Fibroblast of pulmonary artery (primary cell): ENCODE data around the gene RNU1-2.

ENCODE experiments used
- DNase-seq: peaks from one replicate; pipeline ENCODE4 v3.0.0-alpha.2; 2010; ENCODE audit warnings: low read depth
- H3K4me3 ChIP-seq: replicated peaks from 2 replicates; pipeline ENCODE4 v1.5.1; 2011; ENCODE audit warnings: low read depth, mild to moderate bottlenecking, control low read depth, low read length, moderate library complexity
- TF ChIP-seq, protein P1 (sequence below): IDR thresholded peaks from 2 replicates; pipeline ENCODE4 v1.5.1; 2011; ENCODE audit warnings: mild to moderate bottlenecking, control low read depth, low read length, inconsistent platforms; ENCODE audit errors: missing control alignments

Gene RNU1-2

DNA sequence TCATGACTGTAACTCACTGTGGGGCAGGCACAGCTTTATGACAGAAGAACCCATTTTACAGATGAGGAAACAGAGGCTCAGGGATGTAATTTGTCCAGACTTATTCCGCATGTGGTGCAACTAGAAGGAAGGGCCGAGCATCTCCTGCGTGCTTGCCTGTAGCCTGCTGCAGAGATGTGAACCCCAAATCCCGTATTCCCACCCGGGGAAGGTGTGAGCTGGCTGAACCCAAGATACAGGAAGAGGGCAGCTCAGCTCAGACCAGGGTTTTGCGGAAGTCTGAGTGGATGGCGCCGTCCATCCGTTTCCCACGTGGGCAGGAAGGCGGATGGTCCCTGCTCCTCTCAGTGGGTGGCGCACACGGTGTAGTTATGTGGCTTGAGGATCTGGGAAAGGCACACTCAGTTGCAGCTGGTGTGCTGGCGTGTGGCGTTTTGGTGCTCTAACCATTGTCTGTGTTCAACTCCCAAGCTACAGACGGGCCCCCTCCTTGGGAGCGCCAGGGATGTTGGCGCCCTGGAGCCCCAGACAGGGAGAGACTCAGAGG is 27.2 kb downstream of the RNU1-2 start:
- TF ChIP-seq, protein P1, sequence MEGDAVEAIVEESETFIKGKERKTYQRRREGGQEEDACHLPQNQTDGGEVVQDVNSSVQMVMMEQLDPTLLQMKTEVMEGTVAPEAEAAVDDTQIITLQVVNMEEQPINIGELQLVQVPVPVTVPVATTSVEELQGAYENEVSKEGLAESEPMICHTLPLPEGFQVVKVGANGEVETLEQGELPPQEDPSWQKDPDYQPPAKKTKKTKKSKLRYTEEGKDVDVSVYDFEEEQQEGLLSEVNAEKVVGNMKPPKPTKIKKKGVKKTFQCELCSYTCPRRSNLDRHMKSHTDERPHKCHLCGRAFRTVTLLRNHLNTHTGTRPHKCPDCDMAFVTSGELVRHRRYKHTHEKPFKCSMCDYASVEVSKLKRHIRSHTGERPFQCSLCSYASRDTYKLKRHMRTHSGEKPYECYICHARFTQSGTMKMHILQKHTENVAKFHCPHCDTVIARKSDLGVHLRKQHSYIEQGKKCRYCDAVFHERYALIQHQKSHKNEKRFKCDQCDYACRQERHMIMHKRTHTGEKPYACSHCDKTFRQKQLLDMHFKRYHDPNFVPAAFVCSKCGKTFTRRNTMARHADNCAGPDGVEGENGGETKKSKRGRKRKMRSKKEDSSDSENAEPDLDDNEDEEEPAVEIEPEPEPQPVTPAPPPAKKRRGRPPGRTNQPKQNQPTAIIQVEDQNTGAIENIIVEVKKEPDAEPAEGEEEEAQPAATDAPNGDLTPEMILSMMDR = no peak
- no peak for DNase-seq
- no peak overlapping the region for H3K4me3 ChIP-seq

- DNase-seq = no peak
- no peak overlapping the region for H3K4me3 ChIP-seq
- TF ChIP-seq, protein P1 = no peak
These were observed 28.6 kb downstream of the RNU1-2 start for GRCh38 chr1:16924216-16924918.

DNA sequence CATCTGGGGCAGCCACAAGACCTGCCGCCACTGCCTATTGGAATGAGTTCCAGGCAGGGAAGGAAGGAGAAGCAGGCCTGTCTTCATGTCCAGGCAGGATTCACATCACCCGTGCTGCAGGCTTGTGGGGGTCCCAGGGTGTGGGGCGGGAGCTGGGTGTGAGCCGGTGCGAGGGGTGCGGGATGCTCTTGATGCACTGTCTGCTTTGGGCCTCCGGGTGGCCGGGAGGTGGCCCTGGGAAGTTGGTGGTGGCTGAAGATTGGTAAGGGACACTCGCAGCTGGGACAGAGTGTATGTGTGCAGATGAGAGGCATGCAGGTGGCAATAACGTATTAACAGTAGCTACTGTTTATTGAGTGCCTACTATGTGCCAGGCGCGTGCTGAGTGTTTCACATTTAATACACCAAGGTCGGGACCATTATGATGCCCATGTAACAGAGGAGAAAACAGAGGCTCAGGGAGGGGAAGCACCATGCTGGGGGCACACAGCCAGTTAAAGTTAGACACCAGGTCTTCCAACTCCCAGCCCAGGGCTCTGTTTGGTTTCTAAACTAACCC is 29.2 kb downstream of the RNU1-2 start:
- DNase-seq = no peak
- H3K4me3 ChIP-seq = no peak overlapping the region
- TF ChIP-seq, protein P1 = no peak

- DNase-seq = no peak
- H3K4me3 ChIP-seq = no peak overlapping the region
- TF ChIP-seq, protein P1 = no peak
These were observed 30.1 kb downstream of the RNU1-2 start for GRCh38 chr1:16925635-16926490.

DNA sequence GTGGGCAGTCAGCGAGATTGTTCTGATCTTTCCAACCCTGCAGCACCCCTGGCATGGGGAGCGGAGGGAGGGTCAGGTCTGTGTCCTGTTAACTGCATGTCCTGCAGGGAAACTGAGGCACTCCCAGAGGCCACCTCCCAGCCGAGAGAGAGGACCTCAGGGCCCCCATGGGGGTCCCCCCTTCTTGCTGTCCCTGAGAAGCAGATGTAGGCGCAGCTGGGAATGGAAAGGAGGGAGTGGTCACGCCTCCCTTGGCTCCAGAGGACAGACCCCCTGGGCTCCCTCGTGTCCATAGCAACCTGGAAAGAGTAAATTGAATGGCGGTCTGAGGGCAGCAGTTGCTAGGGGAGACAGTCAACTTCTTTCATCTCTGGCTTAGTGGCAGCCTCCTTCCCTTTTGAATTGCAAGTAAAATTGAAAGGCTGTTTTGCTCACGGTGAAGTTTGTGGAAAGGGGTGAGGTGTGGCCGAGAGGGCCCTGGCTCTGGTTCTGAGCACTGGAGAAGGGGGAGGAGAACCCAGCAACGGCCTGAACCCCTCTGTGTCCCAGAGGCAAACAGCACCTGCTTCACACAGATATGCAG is 30.8 kb downstream of the RNU1-2 start:
- DNase-seq = no peak
- no peak overlapping the region for H3K4me3 ChIP-seq

DNA sequence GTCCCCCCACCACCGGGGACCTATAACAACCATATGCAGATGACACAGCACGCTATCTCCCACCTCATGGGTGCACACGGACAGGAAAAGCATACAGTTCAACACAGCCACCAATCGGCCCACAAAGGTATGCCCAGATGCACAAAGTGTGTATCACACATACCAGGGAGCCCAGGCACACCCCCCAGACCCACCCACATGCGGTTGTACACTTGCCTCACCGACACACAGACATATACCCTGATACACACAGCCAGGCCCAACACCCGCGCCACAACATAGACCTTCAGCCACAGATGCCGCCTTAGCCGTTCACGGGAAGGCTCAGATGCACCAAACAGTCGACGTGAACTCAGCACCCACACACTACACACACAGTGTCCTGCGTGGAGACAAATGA is 31.5 kb downstream of the RNU1-2 start:
- no peak overlapping the region for H3K4me3 ChIP-seq
- DNase-seq = no peak

More for the DNA sequence above, 30.8 kb downstream of the RNU1-2 start:
- TF ChIP-seq, protein P1 = no peak

More for the DNA sequence above, 31.5 kb downstream of the RNU1-2 start:
- TF ChIP-seq, protein P1 = no peak
